CD4-positive, alpha-beta memory T cell (primary cell): Measurements from ENCODE around the gene SPATA3. TPM values are rescaled to one million over a fixed set of nuclear protein-coding genes. Genes with fewer than 3 reads are reported as not detected.

ENCODE experiments used
- CTCF ChIA-PET: fragments of 350-600 bp; sonication (Branson Sonifier 250); formaldehyde crosslinking; loops from one replicate; lab custom pipeline; 2021; ENCODE audit warnings: inconsistent platforms; ENCODE audit not compliant: partially characterized antibody; lab: Charles Lee
- POLR2A ChIA-PET: fragments of 350-600 bp; sonication (Branson Sonifier 250); formaldehyde crosslinking; loops from one replicate; lab custom pipeline; 2021; ENCODE audit not compliant: partially characterized antibody; lab: Charles Lee
- DNase-seq, 5 donors: peaks; one replicate each; pipeline versions ENCODE4 v3.0.0 to v3.0.0-alpha.2; 2020 to 2022; ENCODE audit warnings: mixed read lengths in 1 of 5
- H3K27ac ChIP-seq: one replicate; pipeline ENCODE4 v1.7.0; 2013; ENCODE audit warnings: low read depth, low read length
- H3K27me3 ChIP-seq: 2 replicates; pipeline ENCODE4 v1.7.0; 2013; ENCODE audit warnings: mild to moderate bottlenecking, low read length, moderate library complexity; ENCODE audit not compliant: insufficient read depth
- H3K36me3 ChIP-seq: 2 replicates; pipeline ENCODE4 v1.7.0; 2013; ENCODE audit warnings: mild to moderate bottlenecking, low read length, moderate library complexity; ENCODE audit not compliant: insufficient read depth
- H3K4me1 ChIP-seq: 2 replicates; pipeline ENCODE4 v1.7.0; 2013; ENCODE audit warnings: mild to moderate bottlenecking, low read length, moderate library complexity; ENCODE audit not compliant: insufficient read depth
- H3K4me3 ChIP-seq, 2 donors: one replicate each; pipeline ENCODE4 v1.7.0; 2013; ENCODE audit warnings: low read length in 2 of 2, mild to moderate bottlenecking in 1 of 2
- H3K9me3 ChIP-seq, 2 donors: one replicate each; pipeline ENCODE4 v1.7.0; 2013; ENCODE audit warnings: low read length in 2 of 2, control low read depth in 1 of 2; ENCODE audit not compliant: control insufficient read depth in 1 of 2
- H3K27ac Mint-ChIP-seq, 7 donors: one replicate each; pipeline ENCODE4 v1.8.0; 2020 to 2021; ENCODE audit warnings: mixed read lengths in 7 of 7, mild to moderate bottlenecking in 6 of 7, inconsistent platforms in 3 of 7, moderate library complexity in 3 of 7
- H3K27me3 Mint-ChIP-seq, 2 donors: one replicate each; pipeline ENCODE4 v1.8.0; 2020 to 2021; ENCODE audit warnings: mixed read lengths in 2 of 2
- H3K36me3 Mint-ChIP-seq, 2 donors: one replicate each; pipeline ENCODE4 v1.8.0; 2020 to 2021; ENCODE audit warnings: mixed read lengths in 2 of 2, inconsistent platforms in 1 of 2, mild to moderate bottlenecking in 1 of 2
- H3K4me1 Mint-ChIP-seq, 4 donors: one replicate each; pipeline ENCODE4 v1.8.0; 2020 to 2021; ENCODE audit warnings: mixed read lengths in 4 of 4, mild to moderate bottlenecking in 1 of 4
- H3K4me3 Mint-ChIP-seq, 8 donors: one replicate each; pipeline ENCODE4 v1.8.0; 2020 to 2021; ENCODE audit warnings: mixed read lengths in 8 of 8, mild to moderate bottlenecking in 7 of 8, moderate library complexity in 6 of 8, inconsistent platforms in 3 of 8
- H3K9me3 Mint-ChIP-seq, 8 donors: one replicate each; pipeline ENCODE4 v1.8.0; 2020 to 2021; ENCODE audit warnings: mixed read lengths in 8 of 8, mild to moderate bottlenecking in 5 of 8, inconsistent platforms in 3 of 8, moderate library complexity in 1 of 8
- intact Hi-C: fragments of 100-400 bp; cut with micrococcal nuclease; formaldehyde crosslinking; loops from one replicate; pipeline ENCODE4 v1.15.1; 2023
- polyA plus RNA-seq, 2 donors: library from polyadenylated mRNA; unstranded; fragments of 300-500 nt; fragmentation: Illumina TruSeq; gene quantifications; one replicate each; pipeline ENCODE4 v1.2.3, GENCODE V29; 2021
- total RNA-seq, 2 experiments: library from RNA; stranded (reverse); gene quantifications; one replicate each; pipeline ENCODE4 v1.2.3, GENCODE V29; 2021

Gene SPATA3
- total and polyA plus RNA-seq, 4 experiments from 2014 or later = not detected

DNA sequence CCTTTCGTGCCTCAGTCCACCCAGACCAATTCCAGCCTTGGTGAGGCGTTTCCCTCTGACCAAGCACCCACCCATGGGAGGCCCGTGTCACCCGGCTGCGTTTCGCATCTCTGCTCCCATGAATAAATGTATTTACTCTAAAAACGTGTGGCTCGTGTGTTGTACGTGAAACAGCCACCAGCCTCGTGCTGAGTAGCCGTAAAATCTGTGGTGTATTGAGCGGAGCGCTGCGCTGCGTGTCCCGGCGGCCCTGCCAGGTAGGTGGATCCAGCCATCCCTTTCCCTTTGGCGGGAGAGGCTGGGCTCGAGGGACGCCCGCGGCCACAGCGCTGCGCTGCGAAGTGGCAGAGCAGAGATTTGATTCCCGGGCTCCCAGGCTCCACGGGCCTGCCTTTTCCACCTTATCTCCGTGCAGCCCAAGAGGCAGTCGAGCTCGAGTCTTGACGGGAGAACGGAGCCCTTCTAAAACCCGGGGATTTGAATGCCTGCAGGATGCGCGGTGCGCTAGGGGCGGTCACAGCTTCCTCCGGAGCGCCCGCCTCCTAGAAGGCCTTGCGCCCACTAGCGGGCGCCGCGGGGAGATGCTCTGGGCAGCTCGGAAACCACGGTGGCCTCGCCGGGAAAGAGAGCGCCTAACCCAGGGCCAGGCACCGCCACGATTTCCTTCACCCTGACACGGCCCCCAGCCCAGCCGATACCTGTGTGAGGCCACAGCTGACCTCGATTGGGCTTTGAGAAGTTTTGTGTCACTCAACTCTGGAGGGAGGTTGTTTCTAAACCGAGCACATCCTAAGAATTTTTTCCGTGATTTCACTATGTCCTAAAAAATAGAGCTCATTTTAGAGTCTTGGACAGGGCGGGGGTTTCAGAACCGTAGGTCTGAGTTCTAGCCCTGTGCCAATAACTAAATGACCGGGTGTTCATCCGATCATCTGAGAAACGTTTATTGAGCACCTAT, 56.9 kb downstream of the SPATA3 start:
- ChIA-PET CTCF (interaction anchor here (0.6 to 2.6 kb wide), 29 partner anchors 8 to 799 kb away, joined by 3 to 21 read pairs (median 4); no protein-coding TSS in a partner anchor), POLR2A (interaction anchor here (0.7 to 1.0 kb wide), 3 partner anchors 401 to 430 kb away, joined by 3 read pairs; no protein-coding TSS in a partner anchor)
- H3K36me3 ChIP-seq = no peaks in the 10 kb centered on the region
- H3K4me1 Mint-ChIP-seq = peaks cover 12 to 40% (median 25%) of the 10 kb centered on the region in 4 donors
- H3K4me3 ChIP-seq = peak overlapping the region; percentile 77 to 84
- H3K4me3 Mint-ChIP-seq = peak overlapping the region; percentile 90 to 96 (median 92)
- H3K36me3 Mint-ChIP-seq = peaks cover 0 to 6% of the 10 kb centered on the region in 2 donors
- H3K9me3 Mint-ChIP-seq = no peaks in the 10 kb centered on the region
- DNase-seq = peak; percentile 80 to 84 (median 83)
- H3K27ac Mint-ChIP-seq = peak overlapping the region in 5 of 7 donors; percentile 69 to 88 (median 84)
- no peaks in the 10 kb centered on the region for H3K9me3 ChIP-seq
- intact Hi-C loops = loop anchor here (1.0 to 10.0 kb wide), 2 partner anchors 148 to 228 kb away; no protein-coding TSS in a partner anchor
- peaks cover 2 to 10% of the 10 kb centered on the region in 2 donors for H3K27me3 Mint-ChIP-seq
- H3K27me3 ChIP-seq = no peaks in the 10 kb centered on the region
- H3K27ac ChIP-seq = no peak overlapping the region
- peaks cover 14% of the 10 kb centered on the region for H3K4me1 ChIP-seq

DNA sequence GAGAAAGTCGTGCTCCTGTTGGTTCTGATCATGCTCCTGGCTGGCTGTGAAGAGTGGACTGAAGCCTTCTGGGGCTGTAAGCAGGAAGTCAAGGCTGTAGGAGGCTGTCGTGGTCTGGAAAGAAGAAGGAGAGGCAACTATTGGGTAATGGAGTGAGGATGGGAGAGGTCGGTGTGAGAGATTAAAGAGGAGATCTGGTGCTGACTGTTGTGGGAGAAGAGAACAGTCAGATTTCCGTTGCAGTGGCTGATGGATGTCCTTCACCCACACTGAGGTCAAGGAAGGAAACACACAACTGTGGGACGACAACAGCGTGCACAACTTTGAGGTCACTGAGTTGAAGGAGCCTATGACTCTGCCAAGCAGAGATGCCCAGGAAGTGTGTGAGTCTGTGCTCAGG, 57.9 kb downstream of the SPATA3 start:
- no peak for DNase-seq
- Histone ChIP-seq H3K4me1 (peaks cover 25% of the 10 kb centered on the region), H3K27me3 (no peaks in the 10 kb centered on the region), H3K27ac (no peak overlapping the region), H3K4me3 (no peak overlapping the region), H3K9me3 (no peaks in the 10 kb centered on the region), H3K36me3 (no peaks in the 10 kb centered on the region)
- Mint-ChIP-seq H3K36me3 (peaks cover 0 to 6% of the 10 kb centered on the region in 2 donors), H3K27ac (peak overlapping the region in 2 of 7 donors; percentile 37 to 88), H3K4me1 (peaks cover 21 to 51% (median 36%) of the 10 kb centered on the region in 4 donors), H3K4me3 (peak overlapping the region in 3 of 8 donors; percentile 7 to 74 (median 47)), H3K9me3 (no peaks in the 10 kb centered on the region), H3K27me3 (peaks cover 0 to 10% of the 10 kb centered on the region in 2 donors)
- intact Hi-C loops = loop anchor here (1.0 to 10.0 kb wide), 2 partner anchors 149 to 230 kb away; no protein-coding TSS in a partner anchor
- ChIA-PET POLR2A (no interaction called here), CTCF (interaction anchor here (0.9 to 2.6 kb wide), 4 partner anchors 10 to 66 kb away, joined by 3 to 21 read pairs (median 12); no protein-coding TSS in a partner anchor)

DNA sequence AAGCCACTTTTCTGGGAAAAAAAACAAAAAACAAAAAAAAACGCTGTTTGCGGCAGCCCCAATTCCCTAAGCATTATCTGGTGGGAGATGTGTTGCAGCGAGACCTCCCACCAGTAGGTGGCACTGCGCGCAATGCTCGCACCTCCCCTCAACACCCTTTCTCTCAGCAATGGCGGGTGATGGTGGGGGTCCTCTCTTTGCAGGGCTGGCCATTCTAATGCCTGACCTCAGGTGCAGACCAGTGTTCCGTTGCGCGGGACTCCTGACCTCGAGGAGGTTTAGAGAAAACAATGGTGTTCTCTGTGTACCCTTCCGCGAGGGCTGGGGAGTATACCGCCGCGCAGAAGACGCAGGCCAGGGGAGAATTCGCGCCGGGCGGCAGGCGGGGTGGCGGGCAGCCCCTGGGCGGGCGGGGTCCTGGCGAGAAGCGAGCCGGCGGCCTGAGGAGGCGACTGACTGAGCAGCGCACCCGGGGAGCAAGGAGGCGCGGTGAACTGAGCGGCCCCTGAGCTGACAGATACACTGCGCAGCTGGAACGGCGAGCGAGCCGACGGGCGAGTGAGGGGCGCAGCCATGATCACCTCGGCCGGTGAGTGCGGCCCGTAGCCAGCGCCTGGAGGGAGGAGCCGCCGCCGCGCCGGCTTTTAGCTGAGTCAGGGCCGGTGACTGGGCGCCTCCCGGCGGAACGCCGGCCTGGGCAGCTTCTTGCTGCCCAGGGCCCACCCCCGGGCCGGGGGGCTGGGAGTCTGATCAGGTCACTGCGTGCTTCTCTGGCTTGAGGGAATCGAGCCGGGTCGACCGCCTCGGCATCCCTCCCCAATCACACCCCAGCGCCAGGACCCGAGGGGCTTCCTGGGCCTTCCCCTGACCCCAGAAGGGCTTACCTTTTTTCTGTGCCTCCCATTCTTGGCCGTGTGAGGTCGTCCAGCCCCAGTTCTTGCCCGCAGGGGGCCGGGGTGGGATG, 60.8 kb downstream of the SPATA3 start, which contains the start of gene PSMD1:
PSMD1 (plus strand) TSS at position 415 of the 964 bp plus-strand sequence; CDS start at position 574, 159 bp downstream.
- H3K27ac Mint-ChIP-seq = peak within 1 kb of the TSS; percentile 99 to 100 (median 100)
- Histone ChIP-seq H3K4me1 (peaks cover 35% of the 10 kb centered on the region), H3K9me3 (no peaks in the 10 kb centered on the region), H3K27ac (peak within 1 kb of the TSS; percentile 85), H3K27me3 (no peaks in the 10 kb centered on the region), H3K36me3 (no peaks in the 10 kb centered on the region), H3K4me3 (peak within 1 kb of the TSS; percentile 70 to 87)
- H3K9me3 Mint-ChIP-seq = no peaks in the 10 kb centered on the region
- intact Hi-C loops = loop anchor here (2.0 to 10.0 kb wide), 5 partner anchors 14 to 1134 kb away; partner anchors contain the start of genes CAB39, FBXO36, SP140 and TRIP12
- peaks cover 0 to 5% of the 10 kb centered on the region in 2 donors for H3K27me3 Mint-ChIP-seq
- ChIA-PET CTCF (interaction anchor here (0.6 to 1.0 kb wide), 2 partner anchors 33 to 621 kb away, joined by 3 to 4 read pairs; no protein-coding TSS in a partner anchor), POLR2A (interaction anchor here (0.7 to 1.2 kb wide), 4 partner anchors 76 to 408 kb away, joined by 3 to 4 read pairs (median 3); partner anchors contain the start of gene NCL)
- peaks cover 0 to 11% of the 10 kb centered on the region in 2 donors for H3K36me3 Mint-ChIP-seq
- peak within 1 kb of the TSS; percentile 98 to 100 (median 99) for H3K4me3 Mint-ChIP-seq
- H3K4me1 Mint-ChIP-seq = peaks cover 31 to 66% (median 49%) of the 10 kb centered on the region in 4 donors
- DNase-seq = peak; percentile 95 to 98 (median 96)

DNA sequence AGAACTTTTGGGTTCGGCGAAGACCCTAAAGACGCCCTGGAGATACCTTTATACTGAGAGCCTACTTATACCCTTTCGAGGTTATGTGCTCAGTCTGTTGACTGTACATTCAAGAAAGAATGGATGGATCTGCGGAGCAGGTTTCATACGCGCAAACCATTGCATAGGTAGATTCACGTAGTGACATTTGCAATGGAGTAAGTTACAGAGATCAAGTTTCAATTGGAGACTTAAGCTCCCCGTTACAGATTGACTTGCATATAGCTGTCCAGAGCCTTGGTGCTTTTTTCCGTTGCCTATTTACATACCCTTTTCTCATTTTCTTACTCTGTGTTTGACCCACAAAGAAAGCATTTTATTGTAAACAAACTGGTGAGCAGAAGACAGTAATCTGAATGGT, 61.7 kb downstream of the SPATA3 start:
- H3K36me3 Mint-ChIP-seq = peaks cover 8 to 17% of the 10 kb centered on the region in 2 donors
- no peaks in the 10 kb centered on the region for H3K9me3 ChIP-seq
- CTCF ChIA-PET = interaction anchor here (1.1 to 1.6 kb wide), 2 partner anchors 17 to 394 kb away, joined by 3 to 4 read pairs; no protein-coding TSS in a partner anchor
- H3K4me1 ChIP-seq = peaks cover 32% of the 10 kb centered on the region
- H3K27me3 ChIP-seq = no peaks in the 10 kb centered on the region
- H3K36me3 ChIP-seq = peaks cover 3% of the 10 kb centered on the region
- H3K4me3 Mint-ChIP-seq = peak overlapping the region; percentile 78 to 99 (median 98)
- peaks cover 0 to 5% of the 10 kb centered on the region in 2 donors for H3K27me3 Mint-ChIP-seq
- peak overlapping the region; percentile 72 to 99 (median 78) for H3K27ac Mint-ChIP-seq
- no peaks in the 10 kb centered on the region for H3K9me3 Mint-ChIP-seq
- H3K4me1 Mint-ChIP-seq = peaks cover 26 to 61% (median 42%) of the 10 kb centered on the region in 4 donors
- H3K27ac ChIP-seq = peak overlapping the region; percentile 85
- POLR2A ChIA-PET = interaction anchor here (0.7 to 1.2 kb wide), 4 partner anchors 77 to 407 kb away, joined by 3 to 4 read pairs (median 3); partner anchors contain the start of gene NCL
- intact Hi-C loops = loop anchor here (2.0 to 10.0 kb wide), 5 partner anchors 13 to 1135 kb away; partner anchors contain the start of genes CAB39, FBXO36, SP140 and TRIP12
- DNase-seq = no peak
- peak overlapping the region; percentile 70 to 87 for H3K4me3 ChIP-seq

Other genes starting within 250 kb of the SPATA3 start
- gene ITM2C, start 131.2 kb upstream of the SPATA3 start, total RNA-seq = 10 to 100 TPM; 24.1 to 24.3 TPM
- gene ITM2C, start 131.2 kb upstream of the SPATA3 start, polyA plus RNA-seq = 10 to 100 TPM; 32.5 to 40.8 TPM
- 1 to 10 TPM; 8.1 to 8.3 TPM for gene GPR55, start 70.9 kb upstream of the SPATA3 start, total RNA-seq
- 1 to 10 TPM in 1 of 2 donors, not detected in 1; 2.4 TPM for gene GPR55, start 70.9 kb upstream of the SPATA3 start, polyA plus RNA-seq
- gene C2orf72, start 41.4 kb downstream of the SPATA3 start, total RNA-seq = not detected
- not detected for gene C2orf72, start 41.4 kb downstream of the SPATA3 start, polyA plus RNA-seq
- 10 to 100 TPM; 38.0 to 40.8 TPM for gene PSMD1, start 60.7 kb downstream of the SPATA3 start, total RNA-seq
- 10 to 100 TPM; 64.5 to 65.0 TPM for gene PSMD1, start 60.7 kb downstream of the SPATA3 start, polyA plus RNA-seq
- gene HTR2B, start 128.9 kb downstream of the SPATA3 start, total RNA-seq = not detected
- gene HTR2B, start 128.9 kb downstream of the SPATA3 start, polyA plus RNA-seq = under 1 TPM; 0.10 to 0.21 TPM
- gene ARMC9, start 202.5 kb downstream of the SPATA3 start, total RNA-seq = 1 to 10 TPM; 1.1 to 1.4 TPM
- gene ARMC9, start 202.5 kb downstream of the SPATA3 start, polyA plus RNA-seq = under 1 TPM in 1 of 2 donors, not detected in 1; 0.50 TPM